Measurements from ENCODE around the gene SNAI3.

Gene SNAI3

DNA sequence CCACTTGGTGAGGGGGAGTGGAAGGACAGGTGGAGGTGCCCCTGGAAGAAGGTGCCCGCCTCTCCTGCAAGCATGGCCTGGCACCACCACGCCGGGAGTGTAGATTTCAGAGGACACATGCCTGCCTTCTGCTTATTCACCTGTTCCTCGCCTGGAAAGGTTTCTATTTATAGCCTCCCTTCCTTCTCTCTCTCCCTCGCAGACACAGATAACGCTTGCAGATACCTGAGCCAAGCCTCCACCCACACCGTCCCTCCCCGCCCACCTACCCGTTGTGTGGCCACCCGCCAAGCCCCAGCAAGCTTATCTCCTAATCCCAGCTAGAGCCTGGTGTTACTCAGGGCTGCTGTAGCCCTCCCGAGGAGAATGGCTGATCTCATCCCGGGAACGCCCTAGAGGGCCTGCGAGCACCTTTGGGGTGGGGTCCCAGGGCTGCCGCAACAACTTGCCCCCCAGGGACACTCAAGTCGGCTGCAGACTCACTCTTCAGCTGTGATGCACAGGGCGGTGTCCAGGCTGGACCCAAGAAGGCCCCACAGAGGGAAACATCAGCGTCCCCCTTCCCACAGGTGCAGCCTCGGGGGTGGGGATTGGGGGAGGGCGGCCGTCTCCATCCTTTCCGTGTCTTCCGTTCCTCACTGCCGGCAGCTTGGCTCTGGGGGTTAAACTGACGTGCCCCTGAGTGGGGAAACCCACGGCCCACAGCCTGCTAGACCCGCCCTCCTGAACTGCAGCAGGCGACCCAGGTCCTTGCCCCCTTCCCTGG is 1.9 kb upstream of the SNAI3 start (continued):
- TF ChIP-seq ZFP41 (tag by site-specific recombination; IDR thresholded peaks at IDR 0.05; ENCODE audit: borderline replicate concordance) = no peak
- TF ChIP-seq KLF8 (tag by site-specific recombination; IDR thresholded peaks at IDR 0.05) = no peak
- no peak for TF ChIP-seq ZNF660 (tag by site-specific recombination; IDR thresholded peaks at IDR 0.05)
- TF ChIP-seq SCRT2 (tag by site-specific recombination; IDR thresholded peaks at IDR 0.05) = peak; percentile 60; the same call in 1 of the 2 replicates
- TF ChIP-seq ZNF621 (tag by site-specific recombination; IDR thresholded peaks at IDR 0.05) = no peak
- no peak for TF ChIP-seq ZNF114 (tag by site-specific recombination; IDR thresholded peaks at IDR 0.05)
- TF ChIP-seq, protein P1, sequence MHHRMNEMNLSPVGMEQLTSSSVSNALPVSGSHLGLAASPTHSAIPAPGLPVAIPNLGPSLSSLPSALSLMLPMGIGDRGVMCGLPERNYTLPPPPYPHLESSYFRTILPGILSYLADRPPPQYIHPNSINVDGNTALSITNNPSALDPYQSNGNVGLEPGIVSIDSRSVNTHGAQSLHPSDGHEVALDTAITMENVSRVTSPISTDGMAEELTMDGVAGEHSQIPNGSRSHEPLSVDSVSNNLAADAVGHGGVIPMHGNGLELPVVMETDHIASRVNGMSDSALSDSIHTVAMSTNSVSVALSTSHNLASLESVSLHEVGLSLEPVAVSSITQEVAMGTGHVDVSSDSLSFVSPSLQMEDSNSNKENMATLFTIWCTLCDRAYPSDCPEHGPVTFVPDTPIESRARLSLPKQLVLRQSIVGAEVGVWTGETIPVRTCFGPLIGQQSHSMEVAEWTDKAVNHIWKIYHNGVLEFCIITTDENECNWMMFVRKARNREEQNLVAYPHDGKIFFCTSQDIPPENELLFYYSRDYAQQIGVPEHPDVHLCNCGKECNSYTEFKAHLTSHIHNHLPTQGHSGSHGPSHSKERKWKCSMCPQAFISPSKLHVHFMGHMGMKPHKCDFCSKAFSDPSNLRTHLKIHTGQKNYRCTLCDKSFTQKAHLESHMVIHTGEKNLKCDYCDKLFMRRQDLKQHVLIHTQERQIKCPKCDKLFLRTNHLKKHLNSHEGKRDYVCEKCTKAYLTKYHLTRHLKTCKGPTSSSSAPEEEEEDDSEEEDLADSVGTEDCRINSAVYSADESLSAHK (tag by site-specific recombination; IDR thresholded peaks at IDR 0.05) = no peak
- TF ChIP-seq ZNF146 (tag by site-specific recombination; IDR thresholded peaks at IDR 0.05) = no peak
- TF ChIP-seq ZNF510 (tag by site-specific recombination; IDR thresholded peaks at IDR 0.05; ENCODE audit: insufficient replicate concordance) = no peak
- no peak for TF ChIP-seq ZNF211 (tag by site-specific recombination; IDR thresholded peaks at IDR 0.05; ENCODE audit: low read depth)
- peak; percentile 48; the same call in 1 of the 2 replicates for TF ChIP-seq ZEB2 (tag by site-specific recombination; IDR thresholded peaks at IDR 0.05)
- peak; percentile 62 for TF ChIP-seq SP3 (tag by site-specific recombination; IDR thresholded peaks at IDR 0.05)
- TF ChIP-seq ZNF10 (tag by site-specific recombination; IDR thresholded peaks at IDR 0.05) = no peak
- TF ChIP-seq ZNF776 (tag by site-specific recombination; IDR thresholded peaks at IDR 0.05; ENCODE audit: borderline replicate concordance) = no peak
- peak; percentile 99 for TF ChIP-seq KLF1 (tag by site-specific recombination; IDR thresholded peaks at IDR 0.05)
- TF ChIP-seq, protein P2, sequence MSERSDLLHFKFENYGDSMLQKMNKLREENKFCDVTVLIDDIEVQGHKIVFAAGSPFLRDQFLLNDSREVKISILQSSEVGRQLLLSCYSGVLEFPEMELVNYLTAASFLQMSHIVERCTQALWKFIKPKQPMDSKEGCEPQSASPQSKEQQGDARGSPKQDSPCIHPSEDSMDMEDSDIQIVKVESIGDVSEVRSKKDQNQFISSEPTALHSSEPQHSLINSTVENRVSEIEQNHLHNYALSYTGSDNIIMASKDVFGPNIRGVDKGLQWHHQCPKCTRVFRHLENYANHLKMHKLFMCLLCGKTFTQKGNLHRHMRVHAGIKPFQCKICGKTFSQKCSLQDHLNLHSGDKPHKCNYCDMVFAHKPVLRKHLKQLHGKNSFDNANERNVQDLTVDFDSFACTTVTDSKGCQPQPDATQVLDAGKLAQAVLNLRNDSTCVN (tag by site-specific recombination; optimal IDR thresholded peaks at IDR 0.05) = peak; percentile 10
- TF ChIP-seq ZNF23 (tag by site-specific recombination; IDR thresholded peaks at IDR 0.05; ENCODE audit: borderline replicate concordance) = no peak
- TF ChIP-seq, protein P3, sequence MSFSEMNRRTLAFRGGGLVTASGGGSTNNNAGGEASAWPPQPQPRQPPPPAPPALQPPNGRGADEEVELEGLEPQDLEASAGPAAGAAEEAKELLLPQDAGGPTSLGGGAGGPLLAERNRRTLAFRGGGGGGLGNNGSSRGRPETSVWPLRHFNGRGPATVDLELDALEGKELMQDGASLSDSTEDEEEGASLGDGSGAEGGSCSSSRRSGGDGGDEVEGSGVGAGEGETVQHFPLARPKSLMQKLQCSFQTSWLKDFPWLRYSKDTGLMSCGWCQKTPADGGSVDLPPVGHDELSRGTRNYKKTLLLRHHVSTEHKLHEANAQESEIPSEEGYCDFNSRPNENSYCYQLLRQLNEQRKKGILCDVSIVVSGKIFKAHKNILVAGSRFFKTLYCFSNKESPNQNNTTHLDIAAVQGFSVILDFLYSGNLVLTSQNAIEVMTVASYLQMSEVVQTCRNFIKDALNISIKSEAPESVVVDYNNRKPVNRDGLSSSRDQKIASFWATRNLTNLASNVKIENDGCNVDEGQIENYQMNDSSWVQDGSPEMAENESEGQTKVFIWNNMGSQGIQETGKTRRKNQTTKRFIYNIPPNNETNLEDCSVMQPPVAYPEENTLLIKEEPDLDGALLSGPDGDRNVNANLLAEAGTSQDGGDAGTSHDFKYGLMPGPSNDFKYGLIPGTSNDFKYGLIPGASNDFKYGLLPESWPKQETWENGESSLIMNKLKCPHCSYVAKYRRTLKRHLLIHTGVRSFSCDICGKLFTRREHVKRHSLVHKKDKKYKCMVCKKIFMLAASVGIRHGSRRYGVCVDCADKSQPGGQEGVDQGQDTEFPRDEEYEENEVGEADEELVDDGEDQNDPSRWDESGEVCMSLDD (tag by site-specific recombination; IDR thresholded peaks at IDR 0.05) = no peak
- TF ChIP-seq, protein P4, sequence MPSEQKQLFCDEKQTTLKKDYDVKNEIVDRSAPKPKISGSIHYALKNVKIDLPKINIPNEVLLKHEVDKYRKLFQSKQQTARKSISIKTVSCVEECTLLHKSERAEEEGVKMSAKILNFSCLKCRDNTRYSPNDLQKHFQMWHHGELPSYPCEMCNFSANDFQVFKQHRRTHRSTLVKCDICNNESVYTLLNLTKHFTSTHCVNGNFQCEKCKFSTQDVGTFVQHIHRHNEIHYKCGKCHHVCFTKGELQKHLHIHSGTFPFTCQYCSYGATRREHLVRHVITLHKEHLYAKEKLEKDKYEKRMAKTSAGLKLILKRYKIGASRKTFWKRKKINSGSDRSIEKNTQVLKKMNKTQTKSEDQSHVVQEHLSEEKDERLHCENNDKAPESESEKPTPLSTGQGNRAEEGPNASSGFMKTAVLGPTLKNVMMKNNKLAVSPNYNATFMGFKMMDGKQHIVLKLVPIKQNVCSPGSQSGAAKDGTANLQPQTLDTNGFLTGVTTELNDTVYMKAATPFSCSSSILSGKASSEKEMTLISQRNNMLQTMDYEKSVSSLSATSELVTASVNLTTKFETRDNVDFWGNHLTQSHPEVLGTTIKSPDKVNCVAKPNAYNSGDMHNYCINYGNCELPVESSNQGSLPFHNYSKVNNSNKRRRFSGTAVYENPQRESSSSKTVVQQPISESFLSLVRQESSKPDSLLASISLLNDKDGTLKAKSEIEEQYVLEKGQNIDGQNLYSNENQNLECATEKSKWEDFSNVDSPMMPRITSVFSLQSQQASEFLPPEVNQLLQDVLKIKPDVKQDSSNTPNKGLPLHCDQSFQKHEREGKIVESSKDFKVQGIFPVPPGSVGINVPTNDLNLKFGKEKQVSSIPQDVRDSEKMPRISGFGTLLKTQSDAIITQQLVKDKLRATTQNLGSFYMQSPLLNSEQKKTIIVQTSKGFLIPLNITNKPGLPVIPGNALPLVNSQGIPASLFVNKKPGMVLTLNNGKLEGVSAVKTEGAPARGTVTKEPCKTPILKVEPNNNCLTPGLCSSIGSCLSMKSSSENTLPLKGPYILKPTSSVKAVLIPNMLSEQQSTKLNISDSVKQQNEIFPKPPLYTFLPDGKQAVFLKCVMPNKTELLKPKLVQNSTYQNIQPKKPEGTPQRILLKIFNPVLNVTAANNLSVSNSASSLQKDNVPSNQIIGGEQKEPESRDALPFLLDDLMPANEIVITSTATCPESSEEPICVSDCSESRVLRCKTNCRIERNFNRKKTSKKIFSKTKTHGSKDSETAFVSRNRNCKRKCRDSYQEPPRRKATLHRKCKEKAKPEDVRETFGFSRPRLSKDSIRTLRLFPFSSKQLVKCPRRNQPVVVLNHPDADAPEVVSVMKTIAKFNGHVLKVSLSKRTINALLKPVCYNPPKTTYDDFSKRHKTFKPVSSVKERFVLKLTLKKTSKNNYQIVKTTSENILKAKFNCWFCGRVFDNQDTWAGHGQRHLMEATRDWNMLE (tag by site-specific recombination; conservative IDR thresholded peaks at IDR 0.05; ENCODE audit: low read depth) = no peak
- peak; percentile 97 for TF ChIP-seq GLIS1 (tag by site-specific recombination; IDR thresholded peaks at IDR 0.05)
- peak; percentile 47; the same call in 1 of the 2 replicates for TF ChIP-seq ZBTB8A (tag by site-specific recombination; IDR thresholded peaks at IDR 0.05)
- TF ChIP-seq, protein P5, sequence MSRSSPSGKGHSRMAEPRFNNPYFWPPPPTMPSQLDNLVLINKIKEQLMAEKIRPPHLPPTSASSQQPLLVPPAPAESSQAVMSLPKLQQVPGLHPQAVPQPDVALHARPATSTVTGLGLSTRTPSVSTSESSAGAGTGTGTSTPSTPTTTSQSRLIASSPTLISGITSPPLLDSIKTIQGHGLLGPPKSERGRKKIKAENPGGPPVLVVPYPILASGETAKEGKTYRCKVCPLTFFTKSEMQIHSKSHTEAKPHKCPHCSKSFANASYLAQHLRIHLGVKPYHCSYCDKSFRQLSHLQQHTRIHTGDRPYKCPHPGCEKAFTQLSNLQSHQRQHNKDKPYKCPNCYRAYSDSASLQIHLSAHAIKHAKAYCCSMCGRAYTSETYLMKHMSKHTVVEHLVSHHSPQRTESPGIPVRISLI (tag by site-specific recombination; IDR thresholded peaks at IDR 0.05) = no peak
- TF ChIP-seq ZNF561 (tag by site-specific recombination; IDR thresholded peaks at IDR 0.05; ENCODE audit: borderline replicate concordance) = no peak
- TF ChIP-seq GLIS2 (tag by site-specific recombination; IDR thresholded peaks at IDR 0.05) = peak; percentile 71
- no peak for TF ChIP-seq ZNF112 (tag by site-specific recombination; IDR thresholded peaks at IDR 0.05)
